ENCODE data around the gene CLN6.
"Not testable (repeated sequence)": the region's sequence is repeated elsewhere in the genome, so short reads cannot be mapped to it uniquely, and the experiment has no call there.

Gene CLN6

GRCh38 chr15:68175526-68175925 lies 54.0 kb downstream of the CLN6 start:
- no peak overlapping the region for H3K4me3 ChIP-seq (ENCODE audit: low read length)
- no peak for TF ChIP-seq CTCF (IDR thresholded peaks at IDR 0.05; ENCODE audit: insufficient read depth, low read depth, low read length, missing control alignments)
- DNase-seq (ENCODE audit: low read depth) = no peak

GRCh38 chr15:68173119-68173518 lies 56.4 kb downstream of the CLN6 start:
- no peak overlapping the region for H3K4me3 ChIP-seq (ENCODE audit: low read length)
- no peak for TF ChIP-seq CTCF (IDR thresholded peaks at IDR 0.05; ENCODE audit: insufficient read depth, low read depth, low read length, missing control alignments)

GRCh38 chr15:68172037-68172436 lies 57.5 kb downstream of the CLN6 start:
- not testable (repeated sequence) for DNase-seq (ENCODE audit: low read depth); H3K4me3 ChIP-seq (ENCODE audit: low read length)

More at GRCh38 chr15:68173119-68173518, 56.4 kb downstream of the CLN6 start:
- DNase-seq (ENCODE audit: low read depth) = no peak

GRCh38 chr15:68166847-68167246 lies 62.7 kb downstream of the CLN6 start:
- no peak overlapping the region for H3K4me3 ChIP-seq (ENCODE audit: low read length)
- TF ChIP-seq CTCF (IDR thresholded peaks at IDR 0.05; ENCODE audit: insufficient read depth, low read depth, low read length, missing control alignments) = no peak
- DNase-seq (ENCODE audit: low read depth) = no peak

- DNase-seq (ENCODE audit: low read depth) = no peak
- no peak overlapping the region for H3K4me3 ChIP-seq (ENCODE audit: low read length)
- no peak for TF ChIP-seq CTCF (IDR thresholded peaks at IDR 0.05; ENCODE audit: insufficient read depth, low read depth, low read length, missing control alignments)
These were observed 66.3 kb downstream of the CLN6 start for GRCh38 chr15:68163191-68163590.

GRCh38 chr15:68158046-68158628 lies 71.4 kb downstream of the CLN6 start:
- H3K4me3 ChIP-seq (ENCODE audit: low read length) = no peak overlapping the region
- DNase-seq (ENCODE audit: low read depth) = no peak
- TF ChIP-seq CTCF (IDR thresholded peaks at IDR 0.05; ENCODE audit: insufficient read depth, low read depth, low read length, missing control alignments) = no peak

GRCh38 chr15:68157074-68157473 lies 72.5 kb downstream of the CLN6 start:
- H3K4me3 ChIP-seq (ENCODE audit: low read length) = no peak overlapping the region
- no peak for DNase-seq (ENCODE audit: low read depth)
- TF ChIP-seq CTCF (IDR thresholded peaks at IDR 0.05; ENCODE audit: insufficient read depth, low read depth, low read length, missing control alignments) = no peak

Data from epithelial cell of esophagus (primary cell).